ENCODE data around the gene EIF5. TPM values are rescaled to one million over a fixed set of nuclear protein-coding genes. Genes with fewer than 3 reads are reported as not detected.

Gene EIF5
- total and polyA plus RNA-seq, 2 experiments from 2014 or later: 194 to 634 TPM

GRCh38 chr14:103360548-103360947 lies 26.5 kb downstream of the EIF5 start (continued):
- no peak for TF ChIP-seq JUNB (IDR thresholded peaks at IDR 0.05; ENCODE audit: unreplicated experiment)
- no peak for TF ChIP-seq EZH2phosphoT487 (IDR thresholded peaks at IDR 0.05; ENCODE audit: unreplicated experiment)
- TF ChIP-seq EZH2 (IDR thresholded peaks at IDR 0.05; ENCODE audit: low read depth, unreplicated experiment): no peak
- TF ChIP-seq CTCF (conservative IDR thresholded peaks at IDR 0.05; ENCODE audit: low read depth in 2 of 2): no peak
- TF ChIP-seq ETS1 (IDR thresholded peaks at IDR 0.05): no peak
- TF ChIP-seq ZNF331 (CRISPR knock-in tag; IDR thresholded peaks at IDR 0.05; ENCODE audit: low read depth): no peak
- TF ChIP-seq STAT1 (IDR thresholded peaks at IDR 0.05; ENCODE audit: unreplicated experiment): no peak

GRCh38 chr14:103361867-103362266 lies 27.8 kb downstream of the EIF5 start:
- no peak overlapping the region for H3K4me2 ChIP-seq
- H2AFZ ChIP-seq: peak overlapping the region; percentile 6; the same call in 1 of the 2 replicates
- no peak for ATAC-seq
- TF ChIP-seq ZNF331 (CRISPR knock-in tag; IDR thresholded peaks at IDR 0.05; ENCODE audit: low read depth) (no peak), ZNF114 (CRISPR knock-in tag; IDR thresholded peaks at IDR 0.05) (no peak), EZH2 (IDR thresholded peaks at IDR 0.05; ENCODE audit: low read depth, unreplicated experiment) (no peak), POLR2AphosphoS5 (IDR thresholded peaks at IDR 0.05; ENCODE audit: low read depth) (no peak), REST (IDR thresholded peaks at IDR 0.05; ENCODE audit: unreplicated experiment) (no peak), CTCF (conservative IDR thresholded peaks at IDR 0.05; ENCODE audit: low read depth in 2 of 2) (no peak), JUNB (IDR thresholded peaks at IDR 0.05; ENCODE audit: unreplicated experiment) (no peak), ETS1 (IDR thresholded peaks at IDR 0.05) (no peak)

More at GRCh38 chr14:103361867-103362266, 27.8 kb downstream of the EIF5 start:
- H4K20me1 ChIP-seq (replicated peaks; ENCODE audit: insufficient read depth): no peaks in the 10 kb centered on the region
- no peak overlapping the region for H3K4me3 ChIP-seq
- Mint-ChIP-seq H3K36me3 (ENCODE audit: low read depth) (peaks cover 14% of the 10 kb centered on the region), H3K9me3 (peaks cover 22% of the 10 kb centered on the region), H3K27ac (peak overlapping the region; percentile 85; the same call in 1 of the 2 replicates), H3K27me3 (ENCODE audit: insufficient read depth, low read depth, poor library complexity) (peaks cover 4% of the 10 kb centered on the region), H3K4me1 (peaks cover 6% of the 10 kb centered on the region; the same call in 2 of the 3 replicates), H3K4me3 (no peak overlapping the region)
- no peaks in the 10 kb centered on the region for H3K27me3 ChIP-seq (ENCODE audit: insufficient read depth)
- H3K27ac ChIP-seq (ENCODE audit: low read depth): no peak overlapping the region
- no peaks in the 10 kb centered on the region for H3K36me3 ChIP-seq (ENCODE audit: insufficient read depth)
- H3K79me2 ChIP-seq (replicated peaks; ENCODE audit: insufficient read depth): no peaks in the 10 kb centered on the region
- no peaks in the 10 kb centered on the region for H3K4me1 ChIP-seq (ENCODE audit: insufficient read depth)
- H3K9me2 ChIP-seq (ENCODE audit: insufficient read depth): no peaks in the 10 kb centered on the region
- no peaks in the 10 kb centered on the region for H3F3A ChIP-seq (replicated peaks; ENCODE audit: low read depth)
- DNase-seq (ENCODE audit: low spot score): no peak
